Ascending aorta (tissue), 2 donors: Measurements from ENCODE around the gene PDK2. TPM values are rescaled to one million over a fixed set of nuclear protein-coding genes. Genes with fewer than 3 reads are reported as not detected.

Source experiments
- DNase-seq, 2 donors: peaks; one replicate each; pipeline ENCODE4 v3.0.0-alpha.2; 2019; ENCODE audit warnings: low spot score in 2 of 2
- H3K27ac ChIP-seq, 2 donors: fragments of 200-600 bp; sonication (generic); one replicate each; pipeline ENCODE4 v1.5.1; 2016 to 2017; ENCODE audit warnings: mild to moderate bottlenecking in 1 of 2
- H3K27me3 ChIP-seq: fragments of 200-600 bp; sonication (generic); one replicate; pipeline ENCODE4 v1.5.1; 2017
- H3K36me3 ChIP-seq, 2 donors: fragments of 200-600 bp; sonication (generic); one replicate each; pipeline ENCODE4 v1.5.1; 2016
- H3K4me1 ChIP-seq, 2 donors: fragments of 200-600 bp; sonication (generic); one replicate each; pipeline ENCODE4 v1.5.1; 2016 to 2017; ENCODE audit warnings: mild to moderate bottlenecking in 1 of 2
- H3K4me3 ChIP-seq, 2 donors: fragments of 200-600 bp; sonication (generic); one replicate each; pipeline ENCODE4 v1.5.1; 2016 to 2017; ENCODE audit warnings: mild to moderate bottlenecking in 1 of 2
- H3K9me3 ChIP-seq, 2 donors: fragments of 200-600 bp; sonication (generic); one replicate each; pipeline ENCODE4 v1.5.1; 2016
- intact Hi-C: fragments of 100-400 bp; cut with DNase I; formaldehyde crosslinking; loops from one replicate; pipeline ENCODE4 v1.15.1; 2023
- total RNA-seq: library from RNA; depleted of rRNA; stranded (reverse); fragments of >200 nt; gene quantifications from one replicate; pipeline ENCODE4 v1.1.0, GENCODE V29; 2016
- TF ChIP-seq, protein P1 (sequence below), 3 experiments: fragments of 200-600 bp in 2 of 3; fragments of 450-650 bp in 1 of 3; sonication (generic) in 2 of 3; IDR thresholded peaks; one replicate each; pipeline ENCODE4 v1.5.1; 2016 to 2019; ENCODE audit warnings: antibody characterized with exemption in 3 of 3, mild to moderate bottlenecking in 1 of 3, moderate library complexity in 1 of 3

The PDK2 gene
- total RNA-seq, 1 donor from 2014 or later = 73.5 TPM

DNA sequence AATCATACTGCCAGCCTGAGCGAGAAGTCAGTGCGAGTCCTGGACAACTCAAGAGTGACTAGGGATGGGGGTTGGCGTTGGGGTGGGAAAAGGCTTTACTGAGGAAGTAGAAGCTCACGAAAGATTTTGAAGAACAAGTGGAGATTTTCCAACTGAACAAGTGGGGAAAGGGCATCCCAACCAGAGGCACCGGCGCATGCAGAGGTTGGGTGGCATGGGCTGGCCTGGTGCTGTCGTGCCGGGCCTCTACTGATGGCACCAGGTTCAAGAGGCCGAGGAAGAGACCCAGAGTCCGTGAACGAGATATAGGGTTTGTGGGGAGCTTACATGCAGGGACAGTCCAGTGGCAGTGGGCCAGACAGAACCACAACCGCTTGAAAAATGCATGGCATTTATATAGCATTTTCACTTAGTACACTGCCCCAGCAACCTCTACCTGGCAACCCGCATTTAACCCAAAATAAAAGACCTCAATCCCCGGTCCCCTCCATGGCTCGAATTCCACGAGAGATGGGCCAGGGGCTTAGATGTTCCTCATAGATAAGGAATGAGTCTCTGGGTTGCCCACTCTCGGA, 46.9 kb upstream of the PDK2 start:
- peak in 1 of 2 donors; percentile 39 for DNase-seq
- H3K27me3 ChIP-seq = no peaks in the 10 kb centered on the region
- TF ChIP-seq, protein P1, sequence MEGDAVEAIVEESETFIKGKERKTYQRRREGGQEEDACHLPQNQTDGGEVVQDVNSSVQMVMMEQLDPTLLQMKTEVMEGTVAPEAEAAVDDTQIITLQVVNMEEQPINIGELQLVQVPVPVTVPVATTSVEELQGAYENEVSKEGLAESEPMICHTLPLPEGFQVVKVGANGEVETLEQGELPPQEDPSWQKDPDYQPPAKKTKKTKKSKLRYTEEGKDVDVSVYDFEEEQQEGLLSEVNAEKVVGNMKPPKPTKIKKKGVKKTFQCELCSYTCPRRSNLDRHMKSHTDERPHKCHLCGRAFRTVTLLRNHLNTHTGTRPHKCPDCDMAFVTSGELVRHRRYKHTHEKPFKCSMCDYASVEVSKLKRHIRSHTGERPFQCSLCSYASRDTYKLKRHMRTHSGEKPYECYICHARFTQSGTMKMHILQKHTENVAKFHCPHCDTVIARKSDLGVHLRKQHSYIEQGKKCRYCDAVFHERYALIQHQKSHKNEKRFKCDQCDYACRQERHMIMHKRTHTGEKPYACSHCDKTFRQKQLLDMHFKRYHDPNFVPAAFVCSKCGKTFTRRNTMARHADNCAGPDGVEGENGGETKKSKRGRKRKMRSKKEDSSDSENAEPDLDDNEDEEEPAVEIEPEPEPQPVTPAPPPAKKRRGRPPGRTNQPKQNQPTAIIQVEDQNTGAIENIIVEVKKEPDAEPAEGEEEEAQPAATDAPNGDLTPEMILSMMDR (IDR thresholded peaks at IDR 0.05) = no peak
- peaks cover 0 to 34% of the 10 kb centered on the region in 2 donors for H3K4me1 ChIP-seq
- H3K4me3 ChIP-seq = no peak overlapping the region
- intact Hi-C loops = no loop called here
- no peak overlapping the region for H3K27ac ChIP-seq
- no peaks in the 10 kb centered on the region for H3K9me3 ChIP-seq
- H3K36me3 ChIP-seq = no peaks in the 10 kb centered on the region

DNA sequence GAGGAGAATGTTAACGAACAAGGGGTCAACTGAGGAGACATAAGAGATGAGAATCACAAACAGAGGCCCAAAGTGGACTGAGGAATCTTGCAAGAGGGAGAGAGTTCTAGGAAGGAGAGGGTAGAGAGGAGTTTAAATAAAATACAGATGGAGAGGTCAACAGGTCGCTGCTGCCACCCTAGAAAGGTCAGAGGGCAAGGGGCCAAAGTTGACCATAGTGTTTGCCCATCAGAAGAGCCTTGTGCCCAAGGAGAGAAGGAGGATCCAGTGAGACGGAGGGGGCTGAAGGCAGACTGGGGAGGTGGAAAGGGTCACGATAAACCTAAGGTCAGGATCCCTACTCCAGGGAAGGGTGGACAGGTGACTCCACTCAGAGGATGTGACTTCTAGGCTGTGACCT, 46.2 kb upstream of the PDK2 start:
- Histone ChIP-seq H3K27me3 (no peaks in the 10 kb centered on the region), H3K27ac (no peak overlapping the region), H3K4me1 (peaks cover 0 to 31% of the 10 kb centered on the region in 2 donors), H3K36me3 (no peaks in the 10 kb centered on the region), H3K9me3 (no peaks in the 10 kb centered on the region), H3K4me3 (no peak overlapping the region)
- TF ChIP-seq, protein P1 (IDR thresholded peaks at IDR 0.05) = no peak
- intact Hi-C loops = no loop called here
- DNase-seq = no peak

DNA sequence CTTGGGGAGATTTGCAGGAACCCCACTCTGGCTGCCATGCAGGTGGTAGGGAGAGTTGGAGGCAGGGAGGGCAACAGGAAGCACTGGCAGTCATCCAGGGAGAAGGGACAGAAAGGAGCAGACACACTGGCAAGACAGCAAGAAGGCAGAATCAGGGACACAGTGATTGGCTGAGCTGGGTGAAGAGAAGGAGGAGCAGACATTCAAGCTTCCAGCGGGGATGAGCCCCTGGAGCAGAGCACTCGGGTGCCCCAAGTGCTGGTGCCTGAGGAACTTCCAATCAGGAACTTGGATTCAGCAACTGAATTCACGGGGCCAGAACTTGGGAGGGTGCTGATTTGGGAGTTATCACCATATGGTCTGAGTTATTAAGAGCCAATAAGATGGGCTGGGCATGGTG, 45.5 kb upstream of the PDK2 start:
- TF ChIP-seq, protein P1 (IDR thresholded peaks at IDR 0.05) = no peak
- no peak overlapping the region for H3K4me3 ChIP-seq
- no peaks in the 10 kb centered on the region for H3K27me3 ChIP-seq
- no peaks in the 10 kb centered on the region for H3K9me3 ChIP-seq
- DNase-seq = no peak
- no peak overlapping the region for H3K27ac ChIP-seq
- H3K4me1 ChIP-seq = peaks cover under 1 to 27% of the 10 kb centered on the region in 2 donors
- intact Hi-C loops = no loop called here
- H3K36me3 ChIP-seq = no peaks in the 10 kb centered on the region

DNA sequence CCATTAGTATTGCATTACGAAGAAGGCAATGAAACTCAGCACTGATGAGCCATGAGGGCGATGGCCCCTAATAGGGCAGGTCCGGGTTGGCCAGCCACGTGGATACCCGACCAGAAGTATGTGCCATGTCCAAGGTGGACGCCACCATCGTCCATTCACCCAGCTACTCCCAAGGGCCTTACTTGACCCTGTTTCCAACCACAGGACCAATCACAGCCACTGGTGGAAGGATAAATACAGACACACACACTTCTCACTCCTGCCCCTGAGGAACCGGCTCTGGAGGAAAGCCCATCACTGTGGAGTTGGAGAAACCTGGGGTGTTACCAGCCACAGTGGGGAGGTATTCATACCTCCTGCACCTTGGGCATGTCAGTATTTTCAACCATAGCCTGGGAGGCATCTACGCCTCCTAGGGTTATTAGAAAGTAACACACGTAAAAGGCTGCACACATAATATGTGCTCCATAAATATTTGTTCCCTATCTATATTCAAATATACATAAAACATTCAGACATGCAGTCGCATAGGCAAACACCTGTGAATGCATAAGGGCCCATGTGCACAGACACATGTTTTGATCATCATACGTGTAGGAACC, 44.6 kb upstream of the PDK2 start:
- intact Hi-C loops = no loop called here
- TF ChIP-seq, protein P1 (IDR thresholded peaks at IDR 0.05) = no peak
- DNase-seq = no peak
- Histone ChIP-seq H3K27ac (no peak overlapping the region), H3K9me3 (no peaks in the 10 kb centered on the region), H3K36me3 (no peaks in the 10 kb centered on the region), H3K27me3 (no peaks in the 10 kb centered on the region), H3K4me3 (no peak overlapping the region), H3K4me1 (peaks cover 6 to 27% of the 10 kb centered on the region in 2 donors)

DNA sequence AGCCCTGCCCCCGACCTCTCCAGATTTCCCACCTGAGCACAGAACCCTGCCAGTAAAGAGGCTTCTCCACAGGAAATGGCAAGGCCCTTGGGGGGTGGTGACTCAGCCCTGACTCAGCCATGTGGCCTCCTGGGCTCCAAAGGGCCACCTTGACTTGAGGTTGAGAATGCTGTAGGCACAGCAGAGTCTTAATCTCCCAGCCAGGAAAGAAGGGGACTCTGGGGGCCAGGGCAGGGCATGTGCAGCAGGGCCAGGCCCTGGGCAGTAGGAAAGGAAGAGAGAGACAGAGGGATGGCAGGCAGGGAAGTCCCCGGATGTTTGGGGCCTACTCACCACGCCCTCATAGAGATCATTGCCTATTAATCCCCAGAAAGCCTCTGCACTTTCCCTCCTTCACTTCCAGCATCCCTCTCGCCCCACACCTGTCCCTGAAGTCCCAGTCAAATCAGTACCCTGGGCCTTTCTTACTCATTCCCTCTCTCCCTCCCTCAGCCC, 44.0 kb upstream of the PDK2 start:
- TF ChIP-seq, protein P1 (IDR thresholded peaks at IDR 0.05) = no peak
- no peaks in the 10 kb centered on the region for H3K9me3 ChIP-seq
- H3K4me1 ChIP-seq = peaks cover 6 to 27% of the 10 kb centered on the region in 2 donors
- no peaks in the 10 kb centered on the region for H3K27me3 ChIP-seq
- peak overlapping the region in 1 of 2 donors; percentile 16 for H3K27ac ChIP-seq
- intact Hi-C loops = no loop called here
- H3K4me3 ChIP-seq = no peak overlapping the region
- DNase-seq = no peak
- H3K36me3 ChIP-seq = no peaks in the 10 kb centered on the region
